Motor neuron (in vitro differentiated cells): ENCODE measurements around the gene MPHOSPH9. TPM values are rescaled to one million over a fixed set of nuclear protein-coding genes. Genes with fewer than 3 reads are reported as not detected.
A peak's percentile ranks its signal among the peaks of the same experiment; 100 is the strongest.

Source experiments
- ATAC-seq, 8 experiments: fragments of 200-7000 bp; cut with Tn5 transposase; replicated peaks in 6 of 8; 2 replicates each; pipeline ENCODE4 v1.8.0; 2021; ENCODE audit warnings: mild to moderate bottlenecking in 8 of 8, moderate library complexity in 8 of 8
- H3K27ac ChIP-seq, 2 donors: fragments of 250-450 bp; sonication (Bioruptor Pico); 2 replicates each; pipeline ENCODE4 v1.9.0; 2021; ENCODE audit warnings: antibody characterized with exemption in 2 of 2, mild to moderate bottlenecking in 2 of 2, moderate library complexity in 1 of 2
- H3K4me1 ChIP-seq, 2 donors: fragments of 250-450 bp; sonication (Bioruptor Pico); replicated peaks in 1 of 2; 2 replicates each; pipeline ENCODE4 v1.6.1; 2021; ENCODE audit warnings: antibody characterized with exemption in 2 of 2, mild to moderate bottlenecking in 2 of 2, moderate library complexity in 1 of 2
- H3K4me3 ChIP-seq, 5 donors: fragments of 250-450 bp; sonication (Bioruptor Pico); 2 replicates each; pipeline ENCODE4 v1.9.0; 2021; ENCODE audit warnings: antibody characterized with exemption in 5 of 5, mild to moderate bottlenecking in 5 of 5, moderate library complexity in 4 of 5
- WGBS, 10 experiments: fragments of 450-650 bp; shearing (Covaris generic); methylation state at CpG; one replicate each; pipeline ENCODE4 v1.0.0; 2022; 5-methylcytosine and 5-hydroxymethylcytosine counted together
- in situ Hi-C, 9 experiments: fragments of 400-800 bp; cut with MboI; loops; one replicate each; pipeline ENCODE4 v1.15.0; 2021; ENCODE audit warnings: low sequenced_read_pairs in 9 of 9, low pct_unique_long_range_greater_than_20kb in 2 of 9; ENCODE audit not compliant: unreplicated experiment in 9 of 9
- total RNA-seq, 8 experiments: library from RNA; unstranded; fragments of 300-600 nt; gene quantifications; 2 replicates each; pipeline versions ENCODE4 v1.2.3 to v1.2.4, GENCODE V29; 2022

The MPHOSPH9 gene
- total RNA-seq, 8 experiments from 2014 or later: 24.8 to 88.3 (median 35.8) TPM

GRCh38 chr12:123108682-123109066 is 124.3 kb downstream of the MPHOSPH9 start:
- H3K27ac ChIP-seq: no peak overlapping the region
- WGBS, 10 experiments: 59 to 93% (median 81%) methylated on average over 1 to 5 of the region's 7 CpGs; no CpG with 5 or more reads in 4 of the 10 experiments
- no peak for ATAC-seq

DNA sequence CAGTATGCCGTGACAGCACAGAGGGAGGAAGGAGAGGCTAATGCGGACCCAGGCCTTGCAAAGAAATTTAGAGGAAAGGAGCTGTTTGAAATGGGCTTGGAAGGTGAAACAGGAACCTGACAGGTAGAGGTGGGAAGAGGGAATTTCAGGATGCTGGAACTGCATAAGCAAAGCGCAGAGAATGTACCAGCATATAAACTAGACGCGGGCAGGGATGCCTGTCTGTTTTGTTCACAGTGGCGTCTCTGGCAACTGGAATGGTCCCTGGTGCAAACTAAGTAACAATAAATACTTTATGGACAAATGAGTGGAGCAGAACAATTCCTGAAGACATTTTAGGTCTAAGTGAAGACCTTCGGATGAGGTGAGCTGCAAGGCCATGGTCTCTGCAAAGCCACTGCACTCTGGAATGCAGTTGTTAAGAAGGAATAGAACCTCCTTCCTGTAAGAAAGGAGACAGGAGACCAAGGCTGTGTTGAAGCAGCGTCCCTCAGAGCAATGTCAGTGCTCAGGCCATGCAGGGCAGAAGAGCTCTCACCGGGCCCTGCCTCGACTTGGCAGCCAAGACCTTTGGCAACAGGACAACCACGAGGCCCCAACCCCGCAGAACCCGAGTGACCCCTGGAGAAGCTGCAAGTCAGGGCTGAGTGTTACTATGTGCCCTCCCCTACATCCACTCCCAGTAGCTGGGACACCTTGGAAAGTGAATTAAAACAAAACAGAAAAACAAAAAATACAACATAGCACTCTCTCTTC is 124.8 kb downstream of the MPHOSPH9 start:
- Histone ChIP-seq H3K27ac (no peak overlapping the region), H3K4me3 (no peak overlapping the region), H3K4me1 (peaks cover 16 to 35% of the 10 kb centered on the region in 2 donors)
- in situ Hi-C loops: no loop called here
- no peak for ATAC-seq
- WGBS, 10 experiments: 90 to 100% (median 96%) methylated on average over 1 to 9 of the region's 13 CpGs

More at GRCh38 chr12:123108682-123109066, 124.3 kb downstream of the MPHOSPH9 start:
- Histone ChIP-seq H3K4me3 (no peak overlapping the region), H3K4me1 (peaks cover 13 to 34% of the 10 kb centered on the region in 2 donors)
- in situ Hi-C loops: no loop called here

- Histone ChIP-seq H3K4me1 (peaks cover 20 to 32% of the 10 kb centered on the region in 2 donors), H3K27ac (no peak overlapping the region), H3K4me3 (no peak overlapping the region)
- peak in 5 of 8 experiments; percentile 15 to 56 (median 46) for ATAC-seq
- in situ Hi-C loops: no loop called here
- 0 to 73% methylated on average over 1 to 3 of the region's 9 CpGs; no CpG with 5 or more reads in 8 of the 10 experiments for WGBS, 10 experiments
Measured at GRCh38 chr12:123106640-123107359, 126.1 kb downstream of the MPHOSPH9 start.

- no peak overlapping the region for H3K4me3 ChIP-seq
- in situ Hi-C loops: no loop called here
- no peak for ATAC-seq
- peaks cover 20 to 29% of the 10 kb centered on the region in 2 donors for H3K4me1 ChIP-seq
- 67 to 100% (median 84%) methylated on average over 1 to 11 of the region's 14 CpGs; no CpG with 5 or more reads in 1 of the 10 experiments for WGBS, 10 experiments
- no peak overlapping the region for H3K27ac ChIP-seq
Measured at GRCh38 chr12:123105211-123105826, 127.6 kb downstream of the MPHOSPH9 start.

DNA sequence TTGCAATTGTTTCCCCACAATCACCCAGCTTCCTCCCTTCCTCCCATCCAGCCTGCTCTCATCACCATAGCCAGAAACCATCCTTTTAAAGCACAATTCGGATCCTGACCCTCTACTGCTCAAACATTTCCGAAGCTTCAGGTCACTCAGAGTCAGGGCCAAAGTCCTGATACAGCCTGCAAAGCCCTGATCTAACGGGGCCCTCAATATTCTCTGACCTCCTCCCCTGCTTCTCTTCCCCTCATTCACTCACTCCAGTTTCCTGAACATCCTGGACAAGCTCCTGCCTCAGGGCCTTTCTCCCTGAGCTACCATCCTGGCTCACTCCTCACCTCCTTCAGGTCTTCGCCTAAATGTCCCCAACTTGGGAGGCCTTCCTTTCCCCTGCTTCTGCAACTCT is 128.1 kb downstream of the MPHOSPH9 start:
- no peak overlapping the region for H3K4me3 ChIP-seq
- peaks cover 20 to 29% of the 10 kb centered on the region in 2 donors for H3K4me1 ChIP-seq
- no peak overlapping the region for H3K27ac ChIP-seq
- no peak for ATAC-seq
- in situ Hi-C loops: no loop called here
- WGBS, 10 experiments: 77 to 100% (median 87%) methylated on average over 1 to 4 of the region's 4 CpGs; no CpG with 5 or more reads in 2 of the 10 experiments

Other genes starting within 250 kb of the MPHOSPH9 start
- gene PITPNM2, start 82.1 kb downstream of the MPHOSPH9 start, total RNA-seq: 10 to 100 TPM in 1 of 8 experiments, 1 to 10 TPM in 7; 1.5 to 11.3 (median 2.4) TPM
- 10 to 100 TPM; 11.8 to 28.1 (median 19.0) TPM for gene MTRFR, start 295 bp upstream of the MPHOSPH9 start, total RNA-seq
- gene CDK2AP1, start 38.7 kb upstream of the MPHOSPH9 start, total RNA-seq: 100 to 1,000 TPM in 5 of 8 experiments, 10 to 100 TPM in 3; 36.8 to 189 (median 113) TPM
- gene SBNO1, start 131.7 kb upstream of the MPHOSPH9 start, total RNA-seq: 10 to 100 TPM; 24.8 to 45.4 (median 31.3) TPM
- 10 to 100 TPM; 25.2 to 64.6 (median 39.2) TPM for gene KMT5A, start 151.0 kb upstream of the MPHOSPH9 start, total RNA-seq
- gene RILPL2, start 203.5 kb upstream of the MPHOSPH9 start, total RNA-seq: 1 to 10 TPM in 4 of 8 experiments, under 1 TPM in 4; 0.37 to 5.9 (median 1.9) TPM
- 10 to 100 TPM; 15.7 to 38.5 (median 23.7) TPM for gene SNRNP35, start 225.0 kb upstream of the MPHOSPH9 start, total RNA-seq